ENCODE measurements around the gene DCLRE1A. TPM values are rescaled to one million over a fixed set of nuclear protein-coding genes. Genes with fewer than 3 reads are reported as not detected.

The DCLRE1A gene
- total RNA-seq: 5.7 to 7.0 TPM (median 6.3 TPM) in 3 replicates
- long read RNA-seq, full-length matches to known transcripts: 11 of 14 reads
- long read RNA-seq, partial matches to known transcripts: 1 of 14 reads
- long read RNA-seq, other reads (novel, unspliced or antisense): 2 of 14 reads

GRCh38 chr10:113854013-113854760 lies at the start of gene DCLRE1A, which contains the start of gene NHLRC2:
TSS of gene DCLRE1A (minus strand) at chr10:113854082. CDS start at chr10:113853182, 900 bp downstream.
TSS of gene NHLRC2 (plus strand) at chr10:113854661. CDS start at chr10:113854873, 212 bp downstream.
- H3K4me3 Mint-ChIP-seq (ENCODE audit: unreplicated experiment): peak within 1 kb of the TSS; percentile 94
- peak within 1 kb of the TSS; percentile 98 for H3K27ac Mint-ChIP-seq (ENCODE audit: unreplicated experiment)
- no peaks in the 10 kb centered on the region for H3K27me3 Mint-ChIP-seq (ENCODE audit: low read depth)
- DNase-seq (ENCODE audit: low spot score): no peak
- H3K4me1 Mint-ChIP-seq (ENCODE audit: low read depth): peaks cover 35% of the 10 kb centered on the region
- TF ChIP-seq, protein P1, sequence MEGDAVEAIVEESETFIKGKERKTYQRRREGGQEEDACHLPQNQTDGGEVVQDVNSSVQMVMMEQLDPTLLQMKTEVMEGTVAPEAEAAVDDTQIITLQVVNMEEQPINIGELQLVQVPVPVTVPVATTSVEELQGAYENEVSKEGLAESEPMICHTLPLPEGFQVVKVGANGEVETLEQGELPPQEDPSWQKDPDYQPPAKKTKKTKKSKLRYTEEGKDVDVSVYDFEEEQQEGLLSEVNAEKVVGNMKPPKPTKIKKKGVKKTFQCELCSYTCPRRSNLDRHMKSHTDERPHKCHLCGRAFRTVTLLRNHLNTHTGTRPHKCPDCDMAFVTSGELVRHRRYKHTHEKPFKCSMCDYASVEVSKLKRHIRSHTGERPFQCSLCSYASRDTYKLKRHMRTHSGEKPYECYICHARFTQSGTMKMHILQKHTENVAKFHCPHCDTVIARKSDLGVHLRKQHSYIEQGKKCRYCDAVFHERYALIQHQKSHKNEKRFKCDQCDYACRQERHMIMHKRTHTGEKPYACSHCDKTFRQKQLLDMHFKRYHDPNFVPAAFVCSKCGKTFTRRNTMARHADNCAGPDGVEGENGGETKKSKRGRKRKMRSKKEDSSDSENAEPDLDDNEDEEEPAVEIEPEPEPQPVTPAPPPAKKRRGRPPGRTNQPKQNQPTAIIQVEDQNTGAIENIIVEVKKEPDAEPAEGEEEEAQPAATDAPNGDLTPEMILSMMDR (IDR thresholded peaks at IDR 0.05): no peak
- peaks cover 3% of the 10 kb centered on the region for H3K36me3 Mint-ChIP-seq (ENCODE audit: low read depth)
- H3K9me3 Mint-ChIP-seq (ENCODE audit: low read depth): no peaks in the 10 kb centered on the region

DNA sequence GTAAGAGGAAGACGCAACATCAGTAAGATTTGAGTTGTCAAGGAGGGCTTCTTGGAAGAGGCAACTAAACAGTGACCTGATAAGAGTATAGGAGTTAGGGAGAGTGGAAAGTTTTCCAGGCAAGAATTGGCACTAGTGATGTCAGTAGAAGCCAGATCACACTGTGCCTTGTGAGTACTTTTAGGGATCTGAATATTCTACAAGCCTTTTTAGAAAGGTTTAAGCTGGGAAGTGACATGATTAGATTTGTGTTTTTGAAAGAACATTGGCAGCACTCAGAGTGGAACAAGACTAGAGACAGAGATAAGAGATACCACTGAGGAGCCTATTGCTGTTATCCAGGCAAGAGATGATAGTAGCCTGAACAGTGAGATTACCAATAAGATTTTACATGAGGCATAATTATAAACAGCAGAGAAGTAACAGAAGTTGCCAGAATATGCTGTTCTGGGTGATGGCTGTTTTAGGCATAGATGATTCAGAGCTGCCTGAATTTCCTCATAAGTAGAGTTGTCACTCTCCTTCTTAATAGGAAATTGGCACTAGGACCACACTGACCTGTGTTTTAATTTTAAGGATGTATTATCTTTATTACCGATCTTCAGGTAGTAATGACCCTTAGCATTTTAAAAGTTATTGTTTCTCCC lies 46.2 kb upstream of the DCLRE1A start:
- TF ChIP-seq, protein P1 (IDR thresholded peaks at IDR 0.05): no peak
- Mint-ChIP-seq H3K36me3 (ENCODE audit: low read depth) (peaks cover 21% of the 10 kb centered on the region), H3K27me3 (ENCODE audit: low read depth) (no peaks in the 10 kb centered on the region), H3K27ac (ENCODE audit: unreplicated experiment) (no peak overlapping the region), H3K4me1 (ENCODE audit: low read depth) (peaks cover 27% of the 10 kb centered on the region), H3K9me3 (ENCODE audit: low read depth) (no peaks in the 10 kb centered on the region), H3K4me3 (ENCODE audit: unreplicated experiment) (no peak overlapping the region)
- no peak for DNase-seq (ENCODE audit: low spot score)

- Mint-ChIP-seq H3K36me3 (ENCODE audit: low read depth) (peaks cover 10% of the 10 kb centered on the region), H3K4me1 (ENCODE audit: low read depth) (peaks cover 46% of the 10 kb centered on the region), H3K4me3 (ENCODE audit: unreplicated experiment) (no peak overlapping the region), H3K9me3 (ENCODE audit: low read depth) (no peaks in the 10 kb centered on the region), H3K27me3 (ENCODE audit: low read depth) (no peaks in the 10 kb centered on the region), H3K27ac (ENCODE audit: unreplicated experiment) (peak overlapping the region; percentile 58)
- no peak for DNase-seq (ENCODE audit: low spot score)
- TF ChIP-seq, protein P1 (IDR thresholded peaks at IDR 0.05): no peak
These were observed 44.1 kb upstream of the DCLRE1A start for GRCh38 chr10:113897693-113898618.

GRCh38 chr10:113895018-113895417 lies 41.1 kb upstream of the DCLRE1A start:
- Mint-ChIP-seq H3K27me3 (ENCODE audit: low read depth) (no peaks in the 10 kb centered on the region), H3K4me3 (ENCODE audit: unreplicated experiment) (no peak overlapping the region), H3K27ac (ENCODE audit: unreplicated experiment) (peak overlapping the region; percentile 0), H3K9me3 (ENCODE audit: low read depth) (no peaks in the 10 kb centered on the region), H3K36me3 (ENCODE audit: low read depth) (peaks cover 3% of the 10 kb centered on the region), H3K4me1 (ENCODE audit: low read depth) (peaks cover 65% of the 10 kb centered on the region)
- TF ChIP-seq, protein P1 (IDR thresholded peaks at IDR 0.05): no peak
- DNase-seq (ENCODE audit: low spot score): no peak

Data from chondrocyte (in vitro differentiated cells).